ENCODE data around the gene TLX3.

The TLX3 gene

DNA sequence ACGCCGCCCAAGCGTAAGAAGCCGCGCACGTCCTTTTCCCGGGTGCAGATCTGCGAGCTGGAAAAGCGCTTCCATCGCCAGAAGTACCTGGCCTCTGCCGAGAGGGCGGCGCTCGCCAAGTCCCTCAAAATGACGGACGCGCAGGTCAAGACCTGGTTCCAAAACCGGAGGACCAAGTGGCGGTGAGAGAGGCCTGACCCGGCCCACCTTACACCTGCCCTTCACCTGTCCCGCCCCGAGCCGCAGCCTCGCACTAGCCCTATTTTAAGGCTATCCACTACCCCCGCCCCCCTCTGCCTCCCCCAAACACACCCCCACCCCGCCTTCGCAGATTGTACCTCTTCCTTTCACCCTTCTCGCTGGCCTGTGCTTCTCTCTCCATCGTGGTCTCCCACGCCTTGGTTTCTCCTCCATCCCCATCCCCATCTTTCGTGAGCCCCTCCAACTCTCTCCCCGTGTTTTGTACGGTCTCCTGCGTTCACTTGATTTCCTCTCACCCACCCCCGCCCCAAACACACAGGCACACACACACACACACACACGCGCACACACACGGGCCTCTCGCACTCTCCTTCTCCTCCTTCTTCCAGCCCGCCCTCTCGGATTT is 1.3 kb downstream of the TLX3 start:
- Histone ChIP-seq H3K27me3 (replicated peaks; ENCODE audit: control insufficient read depth, insufficient read depth, low read length) (no peaks in the 10 kb centered on the region; the same call in 1 of the 2 replicates), H3K36me3 (ENCODE audit: control insufficient read depth, insufficient read depth, low read length) (no peaks in the 10 kb centered on the region), H3K4me3 (replicated peaks; ENCODE audit: low read depth, low read length) (no peak overlapping the region)
- DNase-seq (ENCODE audit: extremely low read depth, insufficient read length), result no peak
- TF ChIP-seq, protein P1, sequence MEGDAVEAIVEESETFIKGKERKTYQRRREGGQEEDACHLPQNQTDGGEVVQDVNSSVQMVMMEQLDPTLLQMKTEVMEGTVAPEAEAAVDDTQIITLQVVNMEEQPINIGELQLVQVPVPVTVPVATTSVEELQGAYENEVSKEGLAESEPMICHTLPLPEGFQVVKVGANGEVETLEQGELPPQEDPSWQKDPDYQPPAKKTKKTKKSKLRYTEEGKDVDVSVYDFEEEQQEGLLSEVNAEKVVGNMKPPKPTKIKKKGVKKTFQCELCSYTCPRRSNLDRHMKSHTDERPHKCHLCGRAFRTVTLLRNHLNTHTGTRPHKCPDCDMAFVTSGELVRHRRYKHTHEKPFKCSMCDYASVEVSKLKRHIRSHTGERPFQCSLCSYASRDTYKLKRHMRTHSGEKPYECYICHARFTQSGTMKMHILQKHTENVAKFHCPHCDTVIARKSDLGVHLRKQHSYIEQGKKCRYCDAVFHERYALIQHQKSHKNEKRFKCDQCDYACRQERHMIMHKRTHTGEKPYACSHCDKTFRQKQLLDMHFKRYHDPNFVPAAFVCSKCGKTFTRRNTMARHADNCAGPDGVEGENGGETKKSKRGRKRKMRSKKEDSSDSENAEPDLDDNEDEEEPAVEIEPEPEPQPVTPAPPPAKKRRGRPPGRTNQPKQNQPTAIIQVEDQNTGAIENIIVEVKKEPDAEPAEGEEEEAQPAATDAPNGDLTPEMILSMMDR (IDR thresholded peaks at IDR 0.05; ENCODE audit: insufficient read depth, low read length, poor library complexity, severe bottlenecking), result peak; percentile 4

DNA sequence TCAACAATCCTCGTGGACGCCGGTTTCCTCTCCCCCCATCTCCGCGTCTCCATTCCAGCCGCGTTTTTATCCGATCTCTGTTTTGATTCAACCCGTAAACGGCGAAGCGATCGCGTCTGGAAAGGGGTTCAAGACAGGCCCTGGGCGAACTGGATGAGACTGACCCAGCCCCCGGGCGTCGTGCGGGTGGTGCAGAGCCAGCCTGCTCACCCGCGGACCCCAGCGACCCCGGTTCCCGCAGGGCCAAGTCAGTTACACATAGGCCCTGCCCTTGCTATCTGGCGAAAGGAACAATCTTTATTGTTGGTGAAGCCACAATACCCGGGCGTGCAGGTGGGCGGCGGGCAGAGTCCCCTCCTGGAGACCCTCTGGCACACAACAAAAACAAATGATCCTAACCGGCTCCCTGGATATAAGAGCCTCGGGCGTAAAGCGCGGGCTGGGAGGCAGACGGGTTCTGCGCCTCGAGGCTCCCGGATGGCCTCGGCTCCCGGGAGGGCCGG is 1.8 kb downstream of the TLX3 start:
- no peak overlapping the region for H3K4me3 ChIP-seq (replicated peaks; ENCODE audit: low read depth, low read length)
- DNase-seq (ENCODE audit: extremely low read depth, insufficient read length), result no peak
- no peaks in the 10 kb centered on the region; the same call in 1 of the 2 replicates for H3K27me3 ChIP-seq (replicated peaks; ENCODE audit: control insufficient read depth, insufficient read depth, low read length)
- no peaks in the 10 kb centered on the region for H3K36me3 ChIP-seq (ENCODE audit: control insufficient read depth, insufficient read depth, low read length)
- TF ChIP-seq, protein P1 (IDR thresholded peaks at IDR 0.05; ENCODE audit: insufficient read depth, low read length, poor library complexity, severe bottlenecking), result no peak

DNA sequence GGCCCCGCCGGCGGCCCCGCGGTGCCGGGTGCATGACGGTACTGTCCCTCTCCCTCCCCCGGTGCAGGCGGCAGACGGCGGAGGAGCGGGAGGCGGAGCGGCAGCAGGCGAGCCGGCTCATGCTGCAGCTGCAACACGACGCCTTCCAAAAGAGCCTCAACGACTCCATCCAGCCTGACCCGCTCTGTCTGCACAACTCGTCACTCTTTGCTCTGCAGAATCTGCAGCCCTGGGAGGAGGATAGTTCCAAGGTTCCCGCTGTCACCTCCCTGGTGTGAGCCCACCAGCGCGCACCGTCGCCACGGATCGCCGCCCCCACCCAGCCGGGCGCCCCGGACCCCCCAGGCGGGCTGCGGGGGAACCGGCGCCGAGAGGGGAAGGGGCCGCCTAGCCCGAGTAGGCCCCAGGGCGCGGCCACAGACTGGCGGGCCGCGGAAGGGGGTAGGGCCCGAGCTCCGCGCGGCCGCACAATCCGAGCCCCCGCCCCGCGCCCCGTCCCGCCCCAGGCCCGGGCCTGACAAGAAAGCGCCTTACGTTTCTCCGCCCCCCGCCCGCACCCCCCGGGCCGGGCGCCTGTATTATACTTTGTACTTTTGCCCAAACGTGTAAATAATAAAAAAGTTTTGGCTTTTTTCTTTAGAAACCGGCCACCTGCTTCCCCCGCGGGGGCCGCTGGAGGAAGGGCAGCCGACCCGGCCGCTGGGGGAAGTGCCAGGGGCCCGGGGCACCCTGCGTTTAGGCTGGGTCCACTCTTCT is 2.5 kb downstream of the TLX3 start:
- H3K36me3 ChIP-seq (ENCODE audit: control insufficient read depth, insufficient read depth, low read length), result no peaks in the 10 kb centered on the region
- TF ChIP-seq, protein P1 (IDR thresholded peaks at IDR 0.05; ENCODE audit: insufficient read depth, low read length, poor library complexity, severe bottlenecking), result no peak
- DNase-seq (ENCODE audit: extremely low read depth, insufficient read length), result no peak
- H3K27me3 ChIP-seq (replicated peaks; ENCODE audit: control insufficient read depth, insufficient read depth, low read length), result no peaks in the 10 kb centered on the region; the same call in 1 of the 2 replicates
- no peak overlapping the region for H3K4me3 ChIP-seq (replicated peaks; ENCODE audit: low read depth, low read length)

DNA sequence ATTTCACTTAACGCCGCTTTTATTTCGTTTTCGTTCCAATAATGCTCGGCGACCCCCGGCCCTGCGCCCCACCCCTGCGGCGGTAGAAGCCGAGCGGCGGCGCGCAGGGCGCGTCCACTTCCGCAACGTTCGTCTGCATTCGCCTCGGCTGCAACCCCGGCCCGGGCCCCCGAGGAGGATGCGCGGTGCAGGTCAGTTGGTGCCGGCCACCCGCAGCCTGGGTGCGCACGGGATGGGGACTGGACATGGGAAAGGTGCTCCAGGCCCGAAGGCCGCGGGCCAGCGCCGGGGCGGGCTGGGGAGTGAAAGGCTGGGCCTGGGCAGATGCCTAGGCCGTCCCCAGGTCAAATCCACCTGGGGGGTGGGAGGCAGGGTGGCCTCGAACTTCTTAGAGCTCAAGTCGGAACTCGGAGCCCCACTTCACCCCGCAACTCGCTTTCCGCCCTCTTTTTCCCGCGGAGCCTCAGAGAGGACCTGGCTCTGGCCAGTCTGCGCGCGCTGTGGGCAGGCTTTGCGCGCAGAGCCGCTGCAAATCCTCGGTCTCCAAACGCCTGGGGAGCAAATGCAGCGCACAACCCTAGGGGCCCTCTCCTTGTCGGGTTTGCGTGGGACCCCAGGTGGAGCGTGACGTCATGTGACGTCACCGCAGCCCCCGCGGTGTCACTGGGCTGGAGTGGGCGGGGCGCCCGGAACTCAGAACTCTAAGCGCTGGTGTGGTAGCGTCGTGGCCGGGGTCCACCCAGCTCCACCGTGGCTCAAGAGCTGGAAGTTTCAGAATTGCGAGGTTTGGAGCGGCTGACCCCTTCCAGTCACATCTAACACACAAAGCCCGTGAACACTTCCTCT is 3.3 kb downstream of the TLX3 start:
- no peaks in the 10 kb centered on the region; the same call in 1 of the 2 replicates for H3K27me3 ChIP-seq (replicated peaks; ENCODE audit: control insufficient read depth, insufficient read depth, low read length)
- H3K4me3 ChIP-seq (replicated peaks; ENCODE audit: low read depth, low read length), result no peak overlapping the region
- H3K36me3 ChIP-seq (ENCODE audit: control insufficient read depth, insufficient read depth, low read length), result no peaks in the 10 kb centered on the region
- TF ChIP-seq, protein P1 (IDR thresholded peaks at IDR 0.05; ENCODE audit: insufficient read depth, low read length, poor library complexity, severe bottlenecking), result no peak
- DNase-seq (ENCODE audit: extremely low read depth, insufficient read length), result no peak

DNA sequence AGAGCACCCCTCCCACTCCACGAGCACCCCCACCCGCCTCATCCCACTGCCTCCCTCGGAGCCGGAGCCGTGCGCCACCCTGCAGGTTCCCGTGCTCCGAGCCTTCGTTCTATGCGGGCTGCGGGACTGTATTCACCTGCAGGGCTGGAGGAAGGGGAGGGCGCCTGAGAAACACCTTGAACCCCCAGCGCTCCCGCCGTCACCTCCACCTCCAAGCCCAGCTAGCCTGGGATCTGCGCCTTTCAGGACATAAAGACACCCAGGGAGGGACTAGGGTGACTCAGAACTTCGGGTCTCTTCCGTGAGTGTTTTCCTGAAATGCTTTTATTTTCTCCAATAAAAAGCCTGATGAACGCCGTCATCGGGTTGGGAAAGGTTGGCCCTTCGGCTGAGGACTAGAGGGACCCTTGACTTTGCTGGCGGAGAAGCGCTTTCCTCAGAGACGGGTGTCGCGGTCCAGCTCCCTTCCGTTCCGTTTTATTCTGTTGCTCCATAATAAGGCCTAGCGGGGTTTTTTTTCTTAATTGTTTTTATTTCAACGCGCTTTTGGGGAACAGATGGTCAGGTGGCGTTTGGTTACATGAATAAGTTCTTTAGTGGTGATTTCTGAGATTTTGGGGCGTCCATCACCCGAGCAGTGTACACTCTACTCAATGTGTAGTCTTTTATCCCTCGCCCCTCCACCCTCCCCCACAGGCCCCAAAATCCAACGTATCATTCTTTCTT is 4.6 kb downstream of the TLX3 start:
- H3K4me3 ChIP-seq (replicated peaks; ENCODE audit: low read depth, low read length), result no peak overlapping the region
- H3K36me3 ChIP-seq (ENCODE audit: control insufficient read depth, insufficient read depth, low read length), result no peaks in the 10 kb centered on the region
- no peak for DNase-seq (ENCODE audit: extremely low read depth, insufficient read length)
- TF ChIP-seq, protein P1 (IDR thresholded peaks at IDR 0.05; ENCODE audit: insufficient read depth, low read length, poor library complexity, severe bottlenecking), result no peak
- H3K27me3 ChIP-seq (replicated peaks; ENCODE audit: control insufficient read depth, insufficient read depth, low read length), result no peaks in the 10 kb centered on the region; the same call in 1 of the 2 replicates

Measured in GM06990 (cell line).